HEK293 (cell line): ENCODE results near the gene SH3BP2.

Source experiments
- TCF7L2 ChIP-seq: IDR thresholded peaks from 2 replicates; pipeline ENCODE4 v1.6.1; 2011; ENCODE audit warnings: low read depth, mild to moderate bottlenecking, inconsistent platforms, low read length, moderate library complexity, borderline replicate concordance
- ZNF776 ChIP-seq: fragments of 450-650 bp; formaldehyde crosslinking; IDR thresholded peaks from 2 replicates; pipeline ENCODE4 v1.5.0; 2017; ENCODE audit warnings: missing biosample characterization, missing genetic modification characterization, borderline replicate concordance
- TF ChIP-seq, protein P1 (sequence below): fragments of 450-650 bp; formaldehyde crosslinking; IDR thresholded peaks from 2 replicates; pipeline ENCODE4 v1.5.1; 2016; ENCODE audit warnings: missing biosample characterization, missing genetic modification characterization
- TF ChIP-seq, protein P2 (sequence below): fragments of 450-650 bp; formaldehyde crosslinking; IDR thresholded peaks from 2 replicates; pipeline ENCODE4 v1.5.1; 2016; ENCODE audit warnings: missing biosample characterization, missing genetic modification characterization
- TF ChIP-seq, protein P3 (sequence below): fragments of 450-650 bp; IDR thresholded peaks from 2 replicates; pipeline ENCODE4 v1.5.1; 2018; ENCODE audit warnings: missing biosample characterization, missing genetic modification characterization
- TF ChIP-seq, protein P4 (sequence below): IDR thresholded peaks from 2 replicates; pipeline ENCODE4 v1.6.1; 2011; ENCODE audit warnings: mild to moderate bottlenecking, low read depth, low read length, borderline replicate concordance

DNA sequence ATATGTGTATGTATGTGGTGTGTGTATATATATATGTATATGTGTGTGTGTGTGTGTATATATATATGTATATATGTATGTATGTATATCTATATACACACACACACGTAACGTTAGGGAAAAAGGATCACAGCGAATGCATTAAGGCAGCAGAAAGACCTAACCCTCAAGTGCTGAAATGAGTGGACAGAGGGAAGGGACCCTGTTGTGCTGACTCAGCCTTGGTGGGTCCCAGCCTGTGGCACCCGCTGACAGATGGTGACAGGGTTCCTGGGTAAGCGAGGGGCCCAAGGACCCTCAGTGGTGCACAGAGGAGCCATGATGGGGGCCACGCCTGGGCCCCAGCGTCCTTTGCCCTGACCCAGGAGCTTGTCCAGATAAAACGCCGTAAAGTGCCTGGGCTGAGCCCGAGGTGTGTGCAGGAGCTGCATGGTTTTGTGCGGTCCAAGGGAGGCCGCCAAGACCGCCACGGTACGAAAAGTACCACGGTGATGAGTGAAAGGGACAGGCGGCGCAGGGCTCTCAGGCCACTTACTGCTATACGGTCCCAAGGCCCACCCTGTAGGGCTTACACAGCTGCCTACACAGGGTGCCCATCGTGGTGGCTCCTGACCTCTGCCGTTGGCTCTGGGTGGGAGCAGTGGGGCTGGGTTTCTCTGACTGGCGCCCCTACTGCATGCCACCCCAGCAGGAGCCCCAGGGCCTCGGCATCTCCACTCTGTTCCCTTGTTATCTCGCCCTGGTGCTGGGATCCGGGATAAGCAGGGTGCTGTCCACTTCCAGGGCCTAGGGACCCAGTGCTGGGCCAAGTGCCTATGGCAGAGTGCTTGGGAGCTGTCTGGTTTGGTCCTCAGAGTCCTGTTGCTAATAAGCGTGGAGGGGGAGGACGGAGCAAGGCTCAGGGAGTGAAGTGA lies 10.0 kb downstream of the SH3BP2 start:
- TF ChIP-seq, protein P1, sequence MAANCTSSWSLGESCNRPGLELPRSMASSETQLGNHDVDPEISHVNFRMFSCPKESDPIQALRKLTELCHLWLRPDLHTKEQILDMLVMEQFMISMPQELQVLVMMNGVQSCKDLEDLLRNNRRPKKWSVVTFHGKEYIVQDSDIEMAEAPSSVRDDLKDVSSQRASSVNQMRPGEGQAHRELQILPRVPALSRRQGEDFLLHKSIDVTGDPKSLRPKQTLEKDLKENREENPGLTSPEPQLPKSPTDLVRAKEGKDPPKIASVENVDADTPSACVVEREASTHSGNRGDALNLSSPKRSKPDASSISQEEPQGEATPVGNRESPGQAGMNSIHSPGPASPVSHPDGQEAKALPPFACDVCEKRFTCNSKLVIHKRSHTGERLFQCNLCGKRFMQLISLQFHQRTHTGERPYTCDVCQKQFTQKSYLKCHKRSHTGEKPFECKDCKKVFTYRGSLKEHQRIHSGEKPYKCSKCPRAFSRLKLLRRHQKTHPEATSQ, result no peak
- TF ChIP-seq ZNF776 (tag by site-specific recombination), result no peak
- no peak for TF ChIP-seq TCF7L2
- TF ChIP-seq, protein P2, sequence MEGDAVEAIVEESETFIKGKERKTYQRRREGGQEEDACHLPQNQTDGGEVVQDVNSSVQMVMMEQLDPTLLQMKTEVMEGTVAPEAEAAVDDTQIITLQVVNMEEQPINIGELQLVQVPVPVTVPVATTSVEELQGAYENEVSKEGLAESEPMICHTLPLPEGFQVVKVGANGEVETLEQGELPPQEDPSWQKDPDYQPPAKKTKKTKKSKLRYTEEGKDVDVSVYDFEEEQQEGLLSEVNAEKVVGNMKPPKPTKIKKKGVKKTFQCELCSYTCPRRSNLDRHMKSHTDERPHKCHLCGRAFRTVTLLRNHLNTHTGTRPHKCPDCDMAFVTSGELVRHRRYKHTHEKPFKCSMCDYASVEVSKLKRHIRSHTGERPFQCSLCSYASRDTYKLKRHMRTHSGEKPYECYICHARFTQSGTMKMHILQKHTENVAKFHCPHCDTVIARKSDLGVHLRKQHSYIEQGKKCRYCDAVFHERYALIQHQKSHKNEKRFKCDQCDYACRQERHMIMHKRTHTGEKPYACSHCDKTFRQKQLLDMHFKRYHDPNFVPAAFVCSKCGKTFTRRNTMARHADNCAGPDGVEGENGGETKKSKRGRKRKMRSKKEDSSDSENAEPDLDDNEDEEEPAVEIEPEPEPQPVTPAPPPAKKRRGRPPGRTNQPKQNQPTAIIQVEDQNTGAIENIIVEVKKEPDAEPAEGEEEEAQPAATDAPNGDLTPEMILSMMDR (tag by site-specific recombination), result no peak
- TF ChIP-seq, protein P3, sequence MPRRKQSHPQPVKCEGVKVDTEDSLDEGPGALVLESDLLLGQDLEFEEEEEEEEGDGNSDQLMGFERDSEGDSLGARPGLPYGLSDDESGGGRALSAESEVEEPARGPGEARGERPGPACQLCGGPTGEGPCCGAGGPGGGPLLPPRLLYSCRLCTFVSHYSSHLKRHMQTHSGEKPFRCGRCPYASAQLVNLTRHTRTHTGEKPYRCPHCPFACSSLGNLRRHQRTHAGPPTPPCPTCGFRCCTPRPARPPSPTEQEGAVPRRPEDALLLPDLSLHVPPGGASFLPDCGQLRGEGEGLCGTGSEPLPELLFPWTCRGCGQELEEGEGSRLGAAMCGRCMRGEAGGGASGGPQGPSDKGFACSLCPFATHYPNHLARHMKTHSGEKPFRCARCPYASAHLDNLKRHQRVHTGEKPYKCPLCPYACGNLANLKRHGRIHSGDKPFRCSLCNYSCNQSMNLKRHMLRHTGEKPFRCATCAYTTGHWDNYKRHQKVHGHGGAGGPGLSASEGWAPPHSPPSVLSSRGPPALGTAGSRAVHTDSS, result no peak
- TF ChIP-seq, protein P4, sequence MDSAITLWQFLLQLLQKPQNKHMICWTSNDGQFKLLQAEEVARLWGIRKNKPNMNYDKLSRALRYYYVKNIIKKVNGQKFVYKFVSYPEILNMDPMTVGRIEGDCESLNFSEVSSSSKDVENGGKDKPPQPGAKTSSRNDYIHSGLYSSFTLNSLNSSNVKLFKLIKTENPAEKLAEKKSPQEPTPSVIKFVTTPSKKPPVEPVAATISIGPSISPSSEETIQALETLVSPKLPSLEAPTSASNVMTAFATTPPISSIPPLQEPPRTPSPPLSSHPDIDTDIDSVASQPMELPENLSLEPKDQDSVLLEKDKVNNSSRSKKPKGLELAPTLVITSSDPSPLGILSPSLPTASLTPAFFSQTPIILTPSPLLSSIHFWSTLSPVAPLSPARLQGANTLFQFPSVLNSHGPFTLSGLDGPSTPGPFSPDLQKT, result no peak
